ENCODE data around the gene PNMA6F. TPM values are rescaled to one million over a fixed set of nuclear protein-coding genes. Genes with fewer than 3 reads are reported as not detected.

PNMA6F gene
- total and polyA plus RNA-seq, 8 donors = not detected

- intact Hi-C loops (cut with DNase I; ENCODE audit: low total_unique reads) = no loop called here
- peaks cover 0 to 24% (median 9%) of the 10 kb centered on the region in 4 donors for H3K9me3 ChIP-seq
Measured at GRCh38 chrX:153352858-153353257, 31.3 kb upstream of the PNMA6F start.

GRCh38 chrX:153351981-153352380 lies 30.4 kb upstream of the PNMA6F start:
- Histone ChIP-seq H3K27ac (no peak overlapping the region), H3K9me3 (peaks cover 0 to 15% (median 8%) of the 10 kb centered on the region in 4 donors), H3K4me3 (no peak overlapping the region), H3K36me3 (peaks cover 0 to 34% (median 30%) of the 10 kb centered on the region in 4 donors), H3K27me3 (no peaks in the 10 kb centered on the region), H3K4me1 (no peaks in the 10 kb centered on the region)
- TF ChIP-seq POLR2AphosphoS5 (IDR thresholded peaks at IDR 0.05) (no peak), EP300 (IDR thresholded peaks at IDR 0.05) (no peak), CTCF (IDR thresholded peaks at IDR 0.05) (no peak)
- 77 to 86% (median 81%) methylated on average over 3 to 8 of the region's 8 CpGs for WGBS, 5 donors
- intact Hi-C loops (cut with DNase I; ENCODE audit: low total_unique reads) = no loop called here
- no peak for DNase-seq

More at GRCh38 chrX:153352858-153353257, 31.3 kb upstream of the PNMA6F start:
- H3K27ac ChIP-seq = no peak overlapping the region
- 67 to 82% (median 74%) methylated on average over 1 to 3 of the region's 3 CpGs for WGBS, 5 donors
- H3K36me3 ChIP-seq = peaks cover 0 to 26% (median 21%) of the 10 kb centered on the region in 4 donors
- no peak overlapping the region for H3K4me3 ChIP-seq
- no peaks in the 10 kb centered on the region for H3K27me3 ChIP-seq
- TF ChIP-seq EP300 (IDR thresholded peaks at IDR 0.05) = no peak
- no peaks in the 10 kb centered on the region for H3K4me1 ChIP-seq
- DNase-seq = no peak

- TF ChIP-seq POLR2A (IDR thresholded peaks at IDR 0.05) (no peak), POLR2AphosphoS5 (IDR thresholded peaks at IDR 0.05) (no peak), CTCF (IDR thresholded peaks at IDR 0.05) (no peak), EP300 (IDR thresholded peaks at IDR 0.05) (no peak)
- intact Hi-C loops (cut with DNase I; ENCODE audit: low total_unique reads) = no loop called here
- H3K4me1 ChIP-seq = no peaks in the 10 kb centered on the region
- no peak for DNase-seq
- no peak overlapping the region for H3K4me3 ChIP-seq
- H3K36me3 ChIP-seq = peaks cover 0 to 55% (median 44%) of the 10 kb centered on the region in 4 donors
- H3K9me3 ChIP-seq = no peaks in the 10 kb centered on the region
- H3K27ac ChIP-seq = no peak overlapping the region
- no peaks in the 10 kb centered on the region for H3K27me3 ChIP-seq
- whole genome bisulfite sequencing, 5 donors = 90 to 96% (median 93%) methylated on average over 5 of the region's 5 CpGs
Measured at GRCh38 chrX:153349952-153350351, 28.4 kb upstream of the PNMA6F start.

- Histone ChIP-seq H3K4me3 (no peak overlapping the region), H3K36me3 (peaks cover 0 to 67% (median 53%) of the 10 kb centered on the region in 4 donors), H3K9me3 (no peaks in the 10 kb centered on the region), H3K4me1 (no peaks in the 10 kb centered on the region), H3K27ac (no peak overlapping the region), H3K27me3 (no peaks in the 10 kb centered on the region)
- DNase-seq = no peak
- WGBS, 5 donors = 79 to 94% (median 89%) methylated on average over 8 of the region's 8 CpGs
- intact Hi-C loops (cut with DNase I; ENCODE audit: low total_unique reads) = no loop called here
- no peak for TF ChIP-seq CTCF (IDR thresholded peaks at IDR 0.05)
- TF ChIP-seq EP300 (IDR thresholded peaks at IDR 0.05) = no peak
- no peak for TF ChIP-seq POLR2AphosphoS5 (IDR thresholded peaks at IDR 0.05)
- TF ChIP-seq POLR2A (IDR thresholded peaks at IDR 0.05) = no peak
Measured at GRCh38 chrX:153348421-153348820, 26.9 kb upstream of the PNMA6F start.

GRCh38 chrX:153347530-153347929 lies 26.0 kb upstream of the PNMA6F start:
- Histone ChIP-seq H3K4me3 (no peak overlapping the region), H3K27ac (no peak overlapping the region), H3K9me3 (peaks cover 0 to 5% (median 0%) of the 10 kb centered on the region in 4 donors), H3K4me1 (no peaks in the 10 kb centered on the region), H3K36me3 (peaks cover 0 to 67% (median 55%) of the 10 kb centered on the region in 4 donors), H3K27me3 (no peaks in the 10 kb centered on the region)
- DNase-seq = no peak
- intact Hi-C loops (cut with DNase I; ENCODE audit: low total_unique reads) = no loop called here
- TF ChIP-seq POLR2A (IDR thresholded peaks at IDR 0.05) (no peak), POLR2AphosphoS5 (IDR thresholded peaks at IDR 0.05) (no peak)
- 89 to 98% (median 97%) methylated on average over 14 to 38 of the region's 38 CpGs for WGBS, 5 donors

Data from stomach (tissue), 9 donors.